Thyroid gland (tissue), 4 donors: ENCODE results near the gene ARV1. TPM values are rescaled to one million over a fixed set of nuclear protein-coding genes. Genes with fewer than 3 reads are reported as not detected.

Source experiments
- DNase-seq, 2 donors: peaks; one replicate each; pipeline ENCODE4 v3.0.0-alpha.2; 2019
- H3K27ac ChIP-seq, 3 donors: fragments of 200-600 bp; sonication (generic); 1 replicate in 2 of 3; 2 replicates in 1 of 3; pipeline ENCODE4 v1.5.1; 2016 to 2019; ENCODE audit warnings: mild to moderate bottlenecking in 1 of 3, moderate library complexity in 1 of 3
- H3K27me3 ChIP-seq: fragments of 200-600 bp; sonication (generic); one replicate; pipeline ENCODE4 v1.5.1; 2019
- H3K36me3 ChIP-seq, 2 donors: fragments of 200-600 bp; sonication (generic); one replicate each; pipeline ENCODE4 v1.5.1; 2016 to 2019
- H3K4me1 ChIP-seq, 2 donors: fragments of 200-600 bp; sonication (generic); one replicate each; pipeline ENCODE4 v1.5.1; 2017 to 2019
- H3K4me3 ChIP-seq, 3 donors: fragments of 200-600 bp; sonication (generic); replicated peaks in 1 of 3; 1 replicate in 2 of 3; 2 replicates in 1 of 3; pipeline ENCODE4 v1.5.1; 2016; ENCODE audit warnings: mild to moderate bottlenecking in 1 of 3
- H3K9me3 ChIP-seq: fragments of 200-600 bp; sonication (generic); one replicate; pipeline ENCODE4 v1.5.1; 2017
- CTCF ChIP-seq, 6 experiments: fragments of 200-600 bp in 3 of 6; fragments of 450-650 bp in 3 of 6; sonication (generic) in 3 of 6; IDR thresholded peaks; one replicate each; pipeline ENCODE4 v1.5.1; 2016 to 2019; ENCODE audit warnings: antibody characterized with exemption in 6 of 6, mild to moderate bottlenecking in 2 of 6, inconsistent platforms in 1 of 6, moderate library complexity in 1 of 6
- POLR2A ChIP-seq, 2 donors: fragments of 450-650 bp; IDR thresholded peaks; one replicate each; pipeline ENCODE4 v1.6.1; 2017; ENCODE audit warnings: antibody characterized with exemption in 2 of 2, mild to moderate bottlenecking in 2 of 2, moderate library complexity in 1 of 2
- WGBS, 2 donors: methylation state at CpG; one replicate each; pipeline ENCODE4 v1.1.5; 2017; 5-methylcytosine and 5-hydroxymethylcytosine counted together
- intact Hi-C: fragments of 100-400 bp; cut with DNase I; formaldehyde crosslinking; loops from one replicate; pipeline ENCODE4 v1.15.1; 2023
- total RNA-seq, 4 donors: library from RNA; depleted of rRNA; stranded (reverse); fragments of >200 nt; gene quantifications; one replicate each; pipeline ENCODE4 v1.2.3, GENCODE V29; 2016

ARV1 gene
- total RNA-seq, 4 donors from 2014 or later, result 29.3 to 39.2 (median 34.8) TPM

GRCh38 chr1:230938924-230939368 is 39.9 kb upstream of the ARV1 start:
- no peak overlapping the region for H3K27ac ChIP-seq
- H3K36me3 ChIP-seq, result no peaks in the 10 kb centered on the region
- no peaks in the 10 kb centered on the region for H3K4me1 ChIP-seq
- no peak for DNase-seq
- intact Hi-C loops, result no loop called here
- no peaks in the 10 kb centered on the region for H3K27me3 ChIP-seq
- 89 to 92% methylated on average over 2 of the region's 2 CpGs for WGBS, 2 donors
- TF ChIP-seq CTCF (IDR thresholded peaks at IDR 0.05) (no peak), POLR2A (IDR thresholded peaks at IDR 0.05) (no peak)
- no peaks in the 10 kb centered on the region for H3K9me3 ChIP-seq
- no peak overlapping the region for H3K4me3 ChIP-seq

GRCh38 chr1:230939806-230940489 is 38.9 kb upstream of the ARV1 start:
- no peak for DNase-seq
- Histone ChIP-seq H3K36me3 (no peaks in the 10 kb centered on the region), H3K27ac (no peak overlapping the region), H3K27me3 (no peaks in the 10 kb centered on the region), H3K4me3 (no peak overlapping the region), H3K4me1 (no peaks in the 10 kb centered on the region), H3K9me3 (no peaks in the 10 kb centered on the region)
- TF ChIP-seq POLR2A (IDR thresholded peaks at IDR 0.05) (no peak), CTCF (IDR thresholded peaks at IDR 0.05) (no peak)
- intact Hi-C loops, result no loop called here
- WGBS, 2 donors, result 90 to 91% methylated on average over 4 of the region's 4 CpGs

- no peak for DNase-seq
- Histone ChIP-seq H3K27ac (no peak overlapping the region), H3K27me3 (no peaks in the 10 kb centered on the region), H3K9me3 (no peaks in the 10 kb centered on the region), H3K4me3 (no peak overlapping the region), H3K36me3 (no peaks in the 10 kb centered on the region), H3K4me1 (no peaks in the 10 kb centered on the region)
- WGBS, 2 donors, result 98% methylated on average over 1 of the region's 1 CpG
- TF ChIP-seq POLR2A (IDR thresholded peaks at IDR 0.05) (no peak), CTCF (IDR thresholded peaks at IDR 0.05) (no peak)
- intact Hi-C loops, result no loop called here
Measured at GRCh38 chr1:230940848-230941247, 38.0 kb upstream of the ARV1 start.

GRCh38 chr1:230943048-230943593 is 35.8 kb upstream of the ARV1 start:
- no peak for DNase-seq
- Histone ChIP-seq H3K36me3 (no peaks in the 10 kb centered on the region), H3K4me1 (no peaks in the 10 kb centered on the region), H3K27me3 (no peaks in the 10 kb centered on the region), H3K27ac (no peak overlapping the region), H3K4me3 (no peak overlapping the region), H3K9me3 (no peaks in the 10 kb centered on the region)
- TF ChIP-seq POLR2A (IDR thresholded peaks at IDR 0.05) (no peak), CTCF (IDR thresholded peaks at IDR 0.05) (no peak)
- intact Hi-C loops, result no loop called here
- 95 to 99% methylated on average over 2 of the region's 2 CpGs for WGBS, 2 donors

GRCh38 chr1:230948301-230948700 is 30.6 kb upstream of the ARV1 start:
- DNase-seq, result no peak
- Histone ChIP-seq H3K27me3 (no peaks in the 10 kb centered on the region), H3K4me3 (no peak overlapping the region), H3K27ac (no peak overlapping the region), H3K4me1 (no peaks in the 10 kb centered on the region), H3K36me3 (no peaks in the 10 kb centered on the region), H3K9me3 (no peaks in the 10 kb centered on the region)
- TF ChIP-seq CTCF (IDR thresholded peaks at IDR 0.05) (no peak), POLR2A (IDR thresholded peaks at IDR 0.05) (no peak)
- 81 to 93% methylated on average over 1 of the region's 1 CpG for WGBS, 2 donors
- intact Hi-C loops, result no loop called here
